TTC549 (cell line): Measurements from ENCODE around the gene SERPINB4.

Experiments
- FAIRE-seq: peaks from 2 replicates; lab custom pipeline; 2012; peaks lifted over from hg19 to GRCh38; lab: Jason Lieb, UNC

SERPINB4 gene

GRCh38 chr18:63626431-63626830, 17.6 kb downstream of the SERPINB4 start:
- no peak for FAIRE-seq

- FAIRE-seq = no peak
These were observed 19.2 kb downstream of the SERPINB4 start for GRCh38 chr18:63624863-63625262.

GRCh38 chr18:63619661-63620060, 24.4 kb downstream of the SERPINB4 start:
- no peak for FAIRE-seq

- FAIRE-seq = no peak
These were observed 26.2 kb downstream of the SERPINB4 start for GRCh38 chr18:63617915-63618234.

- FAIRE-seq = no peak
These were observed 26.8 kb downstream of the SERPINB4 start for GRCh38 chr18:63617049-63617914.

GRCh38 chr18:63613420-63613819, 30.6 kb downstream of the SERPINB4 start:
- FAIRE-seq = no peak

GRCh38 chr18:63606526-63606925, 37.5 kb downstream of the SERPINB4 start:
- no peak for FAIRE-seq

GRCh38 chr18:63604791-63605567, 39.1 kb downstream of the SERPINB4 start:
- FAIRE-seq = no peak

GRCh38 chr18:63603772-63604171, 40.3 kb downstream of the SERPINB4 start:
- FAIRE-seq = no peak

GRCh38 chr18:63603355-63603754, 40.7 kb downstream of the SERPINB4 start:
- no peak for FAIRE-seq

GRCh38 chr18:63596964-63597363, 47.1 kb downstream of the SERPINB4 start:
- FAIRE-seq = no peak

- FAIRE-seq = no peak
These were observed 51.6 kb downstream of the SERPINB4 start for GRCh38 chr18:63592471-63592870.

- FAIRE-seq = no peak
These were observed 52.3 kb downstream of the SERPINB4 start for GRCh38 chr18:63591725-63592124.

GRCh38 chr18:63590966-63591695, 52.9 kb downstream of the SERPINB4 start:
- FAIRE-seq = no peak

- no peak for FAIRE-seq
These were observed 53.7 kb downstream of the SERPINB4 start for GRCh38 chr18:63590373-63590772.

GRCh38 chr18:63588909-63589308, 55.1 kb downstream of the SERPINB4 start:
- FAIRE-seq = no peak
